Activated CD8-positive, alpha-beta memory T cell treated with anti-CD3 and anti-CD28 coated beads, Interleukin-2, amount 50 U/mL, for 4 hours (primary cell): ENCODE measurements around the gene ZFAND3.

Source experiments
- DNase-seq: peaks from one replicate; pipeline ENCODE4 v3.0.0-alpha.2; 2020

Gene ZFAND3

GRCh38 chr6:37819177-37819801 is at the start of gene ZFAND3:
TSS of gene ZFAND3 (plus strand) at chr6:37819727. CDS start at chr6:37819946, 219 bp downstream.
- peak; percentile 90 for DNase-seq

GRCh38 chr6:37774028-37774680 is 45.4 kb upstream of the ZFAND3 start:
- DNase-seq, result no peak

- no peak for DNase-seq
Measured at GRCh38 chr6:37776566-37776965, 43.0 kb upstream of the ZFAND3 start.

GRCh38 chr6:37777272-37777834 is 42.2 kb upstream of the ZFAND3 start:
- no peak for DNase-seq

- no peak for DNase-seq
Measured at GRCh38 chr6:37779111-37779800, 40.3 kb upstream of the ZFAND3 start.

GRCh38 chr6:37779902-37780628 is 39.5 kb upstream of the ZFAND3 start:
- no peak for DNase-seq

- no peak for DNase-seq
Measured at GRCh38 chr6:37781788-37782187, 37.7 kb upstream of the ZFAND3 start.

GRCh38 chr6:37783025-37783855 is 36.3 kb upstream of the ZFAND3 start:
- no peak for DNase-seq

- peak; percentile 25 for DNase-seq
Measured at GRCh38 chr6:37783856-37784584, 35.5 kb upstream of the ZFAND3 start.

GRCh38 chr6:37784585-37784967 is 35.0 kb upstream of the ZFAND3 start:
- no peak for DNase-seq

- no peak for DNase-seq
Measured at GRCh38 chr6:37785002-37785662, 34.4 kb upstream of the ZFAND3 start.

- no peak for DNase-seq
Measured at GRCh38 chr6:37785663-37786270, 33.8 kb upstream of the ZFAND3 start.

GRCh38 chr6:37787216-37787615 is 32.3 kb upstream of the ZFAND3 start:
- no peak for DNase-seq

GRCh38 chr6:37788259-37788658 is 31.3 kb upstream of the ZFAND3 start:
- DNase-seq, result no peak

GRCh38 chr6:37791156-37791919 is 28.2 kb upstream of the ZFAND3 start:
- DNase-seq, result peak; percentile 80

- DNase-seq, result no peak
Measured at GRCh38 chr6:37792457-37793033, 27.0 kb upstream of the ZFAND3 start.

- no peak for DNase-seq
Measured at GRCh38 chr6:37793067-37793466, 26.5 kb upstream of the ZFAND3 start.

- DNase-seq, result no peak
Measured at GRCh38 chr6:37794825-37795224, 24.7 kb upstream of the ZFAND3 start.
